ENCODE data around the gene EIF3A.

The EIF3A gene

GRCh38 chr10:119070395-119071165 is 10.0 kb downstream of the EIF3A start:
- Histone ChIP-seq H3K9me3 (ENCODE audit: control insufficient read depth, insufficient read depth, low read length) (no peaks in the 10 kb centered on the region), H3K27ac (ENCODE audit: low read depth, low read length) (no peak overlapping the region), H3K4me3 (ENCODE audit: low read depth, low read length) (no peak overlapping the region), H3K36me3 (ENCODE audit: control insufficient read depth, insufficient read depth, low read length) (peaks cover 82% of the 10 kb centered on the region), H3K9ac (ENCODE audit: low read depth, low read length) (no peak overlapping the region), H3K4me1 (ENCODE audit: control insufficient read depth, insufficient read depth, low read length) (no peaks in the 10 kb centered on the region), H3K27me3 (ENCODE audit: control insufficient read depth, insufficient read depth, low read length) (no peaks in the 10 kb centered on the region)

GRCh38 chr10:119061926-119062325 is 18.7 kb downstream of the EIF3A start:
- H3K9me3 ChIP-seq (ENCODE audit: control insufficient read depth, insufficient read depth, low read length), result no peaks in the 10 kb centered on the region
- no peak overlapping the region for H3K27ac ChIP-seq (ENCODE audit: low read depth, low read length)
- no peak overlapping the region for H3K9ac ChIP-seq (ENCODE audit: low read depth, low read length)
- H3K27me3 ChIP-seq (ENCODE audit: control insufficient read depth, insufficient read depth, low read length), result no peaks in the 10 kb centered on the region
- no peak overlapping the region for H3K4me3 ChIP-seq (ENCODE audit: low read depth, low read length)
- H3K4me1 ChIP-seq (ENCODE audit: control insufficient read depth, insufficient read depth, low read length), result no peaks in the 10 kb centered on the region
- peaks cover 97% of the 10 kb centered on the region for H3K36me3 ChIP-seq (ENCODE audit: control insufficient read depth, insufficient read depth, low read length)

GRCh38 chr10:119061352-119061751 is 19.3 kb downstream of the EIF3A start:
- peaks cover 98% of the 10 kb centered on the region for H3K36me3 ChIP-seq (ENCODE audit: control insufficient read depth, insufficient read depth, low read length)
- H3K4me1 ChIP-seq (ENCODE audit: control insufficient read depth, insufficient read depth, low read length), result no peaks in the 10 kb centered on the region
- no peak overlapping the region for H3K9ac ChIP-seq (ENCODE audit: low read depth, low read length)
- H3K9me3 ChIP-seq (ENCODE audit: control insufficient read depth, insufficient read depth, low read length), result no peaks in the 10 kb centered on the region
- H3K27ac ChIP-seq (ENCODE audit: low read depth, low read length), result no peak overlapping the region
- H3K27me3 ChIP-seq (ENCODE audit: control insufficient read depth, insufficient read depth, low read length), result no peaks in the 10 kb centered on the region
- no peak overlapping the region for H3K4me3 ChIP-seq (ENCODE audit: low read depth, low read length)

DNA sequence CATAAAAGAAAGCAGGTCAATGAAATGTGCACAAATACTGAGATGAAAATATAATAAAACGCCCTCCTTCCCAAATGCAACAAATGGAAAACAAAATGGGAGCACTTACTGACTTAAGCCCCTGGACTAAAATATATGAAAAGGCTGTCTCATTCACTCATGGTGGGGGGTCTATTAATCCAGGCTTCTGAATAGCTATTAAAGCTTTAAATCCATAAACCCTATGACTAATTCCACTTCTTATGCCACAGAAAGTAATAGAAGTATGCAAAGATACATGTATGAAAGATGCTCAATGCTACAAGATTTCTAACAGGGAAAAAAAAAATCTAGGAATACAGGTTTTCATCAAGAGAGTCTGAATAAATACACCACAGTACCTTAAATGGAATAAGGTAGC is 20.5 kb downstream of the EIF3A start:
- H3K27me3 ChIP-seq (ENCODE audit: control insufficient read depth, insufficient read depth, low read length), result no peaks in the 10 kb centered on the region
- H3K9ac ChIP-seq (ENCODE audit: low read depth, low read length), result no peak overlapping the region
- H3K9me3 ChIP-seq (ENCODE audit: control insufficient read depth, insufficient read depth, low read length), result no peaks in the 10 kb centered on the region
- H3K4me3 ChIP-seq (ENCODE audit: low read depth, low read length), result no peak overlapping the region
- no peak overlapping the region for H3K27ac ChIP-seq (ENCODE audit: low read depth, low read length)
- peaks cover 100% of the 10 kb centered on the region for H3K36me3 ChIP-seq (ENCODE audit: control insufficient read depth, insufficient read depth, low read length)
- H3K4me1 ChIP-seq (ENCODE audit: control insufficient read depth, insufficient read depth, low read length), result no peaks in the 10 kb centered on the region

DNA sequence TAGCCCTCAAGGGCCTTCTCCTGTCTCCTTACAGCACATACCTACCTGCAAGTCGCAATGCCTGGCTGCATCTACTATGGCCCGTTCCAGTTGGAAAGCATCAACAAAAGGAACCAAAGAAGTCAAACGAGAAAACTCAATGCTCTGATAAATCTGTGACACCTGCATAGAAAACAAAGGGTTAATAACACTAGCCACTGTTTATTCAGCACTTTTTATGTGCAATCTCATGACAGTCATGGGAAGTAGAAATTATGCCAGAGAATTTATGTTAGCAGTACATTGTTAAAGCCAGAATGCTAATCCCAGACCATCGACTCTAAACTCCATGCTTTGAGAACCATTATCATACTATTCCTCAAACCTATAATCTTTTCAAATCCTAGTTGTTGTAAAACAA is 21.1 kb downstream of the EIF3A start:
- H3K27me3 ChIP-seq (ENCODE audit: control insufficient read depth, insufficient read depth, low read length), result no peaks in the 10 kb centered on the region

DNA sequence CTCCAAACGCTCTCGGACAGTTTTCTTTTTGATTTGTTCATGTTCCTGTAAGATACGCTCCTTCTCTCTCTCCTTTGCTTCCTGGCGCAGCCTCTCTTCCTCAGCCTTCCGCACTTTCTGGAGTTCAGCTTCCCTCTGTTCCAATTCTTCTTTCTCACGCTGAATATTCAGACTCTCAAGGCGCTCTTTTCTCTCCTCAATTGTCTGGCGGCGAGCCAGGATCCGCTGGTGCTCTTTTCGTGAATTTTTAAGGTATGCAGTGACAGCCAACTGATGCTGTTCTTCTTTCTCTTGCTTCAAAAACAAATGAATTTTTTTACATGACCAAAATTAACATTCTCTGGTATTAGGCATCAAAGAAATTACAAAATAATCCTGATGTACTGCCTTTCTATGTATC is 22.6 kb downstream of the EIF3A start:
- peaks cover 99% of the 10 kb centered on the region for H3K36me3 ChIP-seq (ENCODE audit: control insufficient read depth, insufficient read depth, low read length)
- H3K4me1 ChIP-seq (ENCODE audit: control insufficient read depth, insufficient read depth, low read length), result no peaks in the 10 kb centered on the region
- no peak overlapping the region for H3K9ac ChIP-seq (ENCODE audit: low read depth, low read length)
- H3K4me3 ChIP-seq (ENCODE audit: low read depth, low read length), result no peak overlapping the region
- H3K9me3 ChIP-seq (ENCODE audit: control insufficient read depth, insufficient read depth, low read length), result no peaks in the 10 kb centered on the region
- H3K27ac ChIP-seq (ENCODE audit: low read depth, low read length), result no peak overlapping the region
- H3K27me3 ChIP-seq (ENCODE audit: control insufficient read depth, insufficient read depth, low read length), result no peaks in the 10 kb centered on the region

More for the DNA sequence above, 21.1 kb downstream of the EIF3A start:
- Histone ChIP-seq H3K36me3 (ENCODE audit: control insufficient read depth, insufficient read depth, low read length) (peaks cover 100% of the 10 kb centered on the region), H3K4me3 (ENCODE audit: low read depth, low read length) (no peak overlapping the region), H3K9me3 (ENCODE audit: control insufficient read depth, insufficient read depth, low read length) (no peaks in the 10 kb centered on the region), H3K4me1 (ENCODE audit: control insufficient read depth, insufficient read depth, low read length) (no peaks in the 10 kb centered on the region), H3K27ac (ENCODE audit: low read depth, low read length) (no peak overlapping the region), H3K9ac (ENCODE audit: low read depth, low read length) (no peak overlapping the region)

- H3K4me3 ChIP-seq (ENCODE audit: low read depth, low read length), result no peak overlapping the region
- H3K27ac ChIP-seq (ENCODE audit: low read depth, low read length), result no peak overlapping the region
- H3K9ac ChIP-seq (ENCODE audit: low read depth, low read length), result no peak overlapping the region
- H3K9me3 ChIP-seq (ENCODE audit: control insufficient read depth, insufficient read depth, low read length), result no peaks in the 10 kb centered on the region
- peaks cover 99% of the 10 kb centered on the region for H3K36me3 ChIP-seq (ENCODE audit: control insufficient read depth, insufficient read depth, low read length)
- no peaks in the 10 kb centered on the region for H3K27me3 ChIP-seq (ENCODE audit: control insufficient read depth, insufficient read depth, low read length)
- no peaks in the 10 kb centered on the region for H3K4me1 ChIP-seq (ENCODE audit: control insufficient read depth, insufficient read depth, low read length)
Observed at GRCh38 chr10:119055472-119055871, 25.1 kb downstream of the EIF3A start.

- H3K4me3 ChIP-seq (ENCODE audit: low read depth, low read length), result no peak overlapping the region
- peaks cover 99% of the 10 kb centered on the region for H3K36me3 ChIP-seq (ENCODE audit: control insufficient read depth, insufficient read depth, low read length)
- no peaks in the 10 kb centered on the region for H3K27me3 ChIP-seq (ENCODE audit: control insufficient read depth, insufficient read depth, low read length)
- no peak overlapping the region for H3K9ac ChIP-seq (ENCODE audit: low read depth, low read length)
- H3K4me1 ChIP-seq (ENCODE audit: control insufficient read depth, insufficient read depth, low read length), result no peaks in the 10 kb centered on the region
- H3K27ac ChIP-seq (ENCODE audit: low read depth, low read length), result no peak overlapping the region
- H3K9me3 ChIP-seq (ENCODE audit: control insufficient read depth, insufficient read depth, low read length), result no peaks in the 10 kb centered on the region
Observed at GRCh38 chr10:119051775-119052174, 28.8 kb downstream of the EIF3A start.

DNA sequence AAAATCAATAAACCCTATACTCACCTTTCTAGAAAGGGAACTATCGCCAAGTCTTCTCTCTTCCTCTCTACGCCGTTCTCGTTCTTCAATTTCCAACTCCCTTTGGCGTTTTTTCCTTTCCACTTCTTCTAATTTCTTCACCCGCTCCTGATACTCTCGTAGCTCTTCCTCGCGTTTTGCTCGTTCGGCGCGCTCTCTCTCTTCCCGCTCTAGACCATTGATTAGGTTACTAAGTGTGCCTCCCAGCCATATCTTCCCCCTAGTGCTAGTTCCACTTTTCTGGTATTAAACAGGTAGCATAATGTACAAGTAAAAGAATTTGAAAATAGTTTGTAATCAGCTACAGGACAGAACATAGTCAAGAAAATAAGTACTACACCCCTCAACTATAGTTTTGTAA is 30.8 kb downstream of the EIF3A start:
- Histone ChIP-seq H3K9ac (ENCODE audit: low read depth, low read length) (no peak overlapping the region), H3K9me3 (ENCODE audit: control insufficient read depth, insufficient read depth, low read length) (no peaks in the 10 kb centered on the region), H3K4me3 (ENCODE audit: low read depth, low read length) (no peak overlapping the region), H3K27ac (ENCODE audit: low read depth, low read length) (no peak overlapping the region), H3K4me1 (ENCODE audit: control insufficient read depth, insufficient read depth, low read length) (no peaks in the 10 kb centered on the region), H3K36me3 (ENCODE audit: control insufficient read depth, insufficient read depth, low read length) (peaks cover 99% of the 10 kb centered on the region), H3K27me3 (ENCODE audit: control insufficient read depth, insufficient read depth, low read length) (no peaks in the 10 kb centered on the region)

DNA sequence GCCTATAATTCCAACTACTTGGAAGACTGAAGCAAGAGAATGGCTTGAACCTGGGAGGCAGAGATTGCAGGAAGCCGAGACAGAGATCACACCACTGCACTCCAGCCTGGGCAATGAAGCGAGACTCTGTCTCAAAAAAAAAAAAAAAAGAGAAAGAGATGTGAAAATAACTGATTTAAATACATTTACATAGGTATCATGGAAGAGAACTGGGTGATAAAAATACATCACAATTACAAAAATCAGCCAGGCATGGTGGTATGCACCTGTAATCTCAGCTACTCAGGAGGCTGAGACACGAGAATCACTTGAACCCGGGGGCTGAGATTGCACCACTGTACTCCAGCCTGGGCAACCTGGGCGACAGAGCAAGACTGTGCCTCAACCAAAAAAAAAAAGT is 31.3 kb downstream of the EIF3A start:
- Histone ChIP-seq H3K9me3 (ENCODE audit: control insufficient read depth, insufficient read depth, low read length) (no peaks in the 10 kb centered on the region), H3K27me3 (ENCODE audit: control insufficient read depth, insufficient read depth, low read length) (no peaks in the 10 kb centered on the region), H3K4me3 (ENCODE audit: low read depth, low read length) (no peak overlapping the region), H3K9ac (ENCODE audit: low read depth, low read length) (no peak overlapping the region), H3K4me1 (ENCODE audit: control insufficient read depth, insufficient read depth, low read length) (no peaks in the 10 kb centered on the region), H3K36me3 (ENCODE audit: control insufficient read depth, insufficient read depth, low read length) (peaks cover 99% of the 10 kb centered on the region), H3K27ac (ENCODE audit: low read depth, low read length) (no peak overlapping the region)

- peaks cover 99% of the 10 kb centered on the region for H3K36me3 ChIP-seq (ENCODE audit: control insufficient read depth, insufficient read depth, low read length)
- H3K4me3 ChIP-seq (ENCODE audit: low read depth, low read length), result no peak overlapping the region
- H3K9ac ChIP-seq (ENCODE audit: low read depth, low read length), result no peak overlapping the region
- H3K27me3 ChIP-seq (ENCODE audit: control insufficient read depth, insufficient read depth, low read length), result no peaks in the 10 kb centered on the region
- H3K4me1 ChIP-seq (ENCODE audit: control insufficient read depth, insufficient read depth, low read length), result no peaks in the 10 kb centered on the region
- no peaks in the 10 kb centered on the region for H3K9me3 ChIP-seq (ENCODE audit: control insufficient read depth, insufficient read depth, low read length)
- no peak overlapping the region for H3K27ac ChIP-seq (ENCODE audit: low read depth, low read length)
Observed at GRCh38 chr10:119045561-119045960, 35.1 kb downstream of the EIF3A start.
